HG02763 (cell line): ENCODE data around the gene DYNLT1.
"Not testable (repeated sequence)": the region's sequence is repeated elsewhere in the genome, so short reads cannot be mapped to it uniquely, and the experiment has no call there.

Experiments
- ATAC-seq: cut with Tn5 transposase; IDR thresholded peaks from one replicate; pipeline ENCODE4 v1.9.1; 2021; ENCODE audit warnings: mild to moderate bottlenecking, moderate library complexity; ENCODE audit not compliant: unreplicated experiment

Gene DYNLT1

DNA sequence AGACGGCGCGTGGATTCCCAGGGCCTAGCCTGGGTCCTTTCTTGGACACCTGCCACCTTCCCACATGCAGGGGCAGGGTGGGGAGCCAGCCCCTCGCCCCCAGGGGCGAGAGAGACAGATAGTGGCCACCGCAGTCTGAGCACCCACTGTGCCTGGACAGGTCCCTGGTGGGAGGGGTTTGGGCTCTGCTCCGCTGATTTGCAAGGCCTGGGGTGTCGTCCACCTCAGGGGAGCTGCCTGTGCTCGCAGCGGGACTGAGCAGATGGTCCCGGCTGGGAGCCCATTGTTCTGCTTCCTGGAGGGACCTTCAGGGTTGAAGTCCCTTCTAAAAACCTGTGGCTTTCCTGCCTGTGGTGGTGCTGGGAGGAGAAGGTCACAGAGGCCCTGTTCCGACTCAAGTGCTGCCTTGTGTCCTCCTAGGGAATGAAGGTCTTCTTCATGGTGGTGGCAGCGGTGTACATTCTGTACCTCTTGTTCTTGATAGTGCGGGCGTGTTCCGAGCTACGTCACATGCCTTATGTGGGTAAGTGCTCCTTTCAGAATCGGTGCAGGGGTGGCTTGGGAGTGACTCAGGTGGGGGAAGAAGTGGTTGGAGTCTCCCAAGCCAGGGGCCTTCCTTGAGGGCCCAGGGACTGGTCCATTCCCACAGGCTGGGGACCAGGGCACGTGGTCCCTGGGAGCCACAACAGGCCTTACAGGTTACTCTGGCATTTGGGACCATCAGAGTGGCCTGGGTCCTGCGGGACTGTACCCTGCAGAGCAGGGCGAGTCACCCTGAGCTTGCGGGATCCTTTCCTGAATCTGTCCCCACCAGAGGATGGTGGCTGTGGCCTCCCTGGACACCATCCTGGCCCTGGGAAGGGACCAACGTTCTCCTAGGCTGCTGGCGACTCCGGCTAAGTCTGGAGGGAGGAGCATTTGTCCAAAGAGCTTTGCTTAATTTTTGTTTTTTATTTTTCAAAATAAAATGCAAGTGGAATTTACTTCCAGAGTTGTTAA is 19.6 kb downstream of the DYNLT1 start:
- ATAC-seq, result no peak

DNA sequence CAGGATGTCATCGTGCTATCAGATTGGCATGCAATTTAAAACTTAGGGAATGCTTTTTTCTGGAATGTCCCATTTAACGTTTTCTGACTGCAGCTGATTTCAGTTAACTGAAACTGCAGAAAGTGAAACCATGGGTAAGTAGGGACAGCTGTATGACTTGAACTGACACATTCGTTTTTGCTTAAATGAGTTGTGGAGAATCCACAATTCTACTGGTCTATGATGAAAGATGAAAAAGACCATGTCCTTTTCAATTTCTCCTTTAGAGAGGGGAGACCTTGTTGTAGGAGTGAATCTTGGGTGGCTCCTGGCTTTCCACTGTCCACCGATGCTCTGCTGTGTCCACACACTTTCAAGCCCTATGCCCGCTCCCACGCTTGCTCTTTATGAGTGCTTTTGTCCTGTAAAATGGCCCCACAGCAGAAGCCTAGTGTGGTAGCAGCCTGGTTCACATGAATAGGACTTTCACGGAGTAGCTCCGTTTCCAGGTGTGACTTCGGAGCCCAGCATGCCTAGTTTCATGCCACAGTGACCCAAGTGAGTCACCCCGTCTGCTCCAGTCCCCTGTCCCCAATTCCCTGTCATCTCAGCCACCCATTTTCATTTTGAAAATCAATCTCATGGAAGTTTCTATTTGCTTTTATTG is 21.9 kb downstream of the DYNLT1 start:
- ATAC-seq, result no peak

DNA sequence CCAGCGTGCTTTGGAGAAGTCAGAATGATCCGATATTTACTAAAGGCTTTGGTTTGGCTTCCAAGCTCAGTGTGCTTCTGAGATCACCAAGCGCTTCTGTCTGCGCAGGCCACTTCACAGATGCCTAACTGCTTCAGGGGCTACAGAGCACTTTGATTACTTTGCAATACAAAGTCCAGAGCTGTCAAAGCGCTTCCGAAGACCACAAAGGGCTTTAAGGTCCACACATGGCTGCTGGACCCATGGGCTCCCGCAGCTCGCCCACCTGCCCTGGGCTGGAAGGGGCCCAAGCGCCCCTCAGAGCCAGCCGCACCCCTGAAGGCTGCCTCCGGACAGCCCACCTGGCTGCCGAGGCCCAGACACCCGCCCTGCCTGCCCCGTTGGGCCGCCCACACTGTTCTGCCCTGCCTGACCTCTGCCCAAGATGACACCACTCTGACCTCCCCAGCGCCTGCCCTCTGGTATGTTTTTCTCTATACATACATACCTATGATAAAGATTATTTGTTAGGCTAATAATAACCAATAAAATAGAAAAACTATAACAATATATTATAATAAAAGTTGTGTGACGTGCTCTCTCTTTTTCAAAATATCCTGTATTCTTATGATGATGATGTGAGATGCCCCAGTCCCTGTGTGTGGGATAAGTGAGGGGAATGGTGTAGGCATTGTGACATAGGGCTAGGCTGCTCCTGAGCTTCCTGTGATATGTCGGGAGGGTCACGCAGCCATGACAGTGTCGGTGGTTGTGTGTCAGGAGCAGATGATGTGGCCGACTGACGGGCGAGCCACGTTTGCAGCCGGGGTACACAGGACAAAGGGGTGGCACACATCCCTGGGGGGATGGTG is 22.6 kb downstream of the DYNLT1 start:
- ATAC-seq, result no peak

DNA sequence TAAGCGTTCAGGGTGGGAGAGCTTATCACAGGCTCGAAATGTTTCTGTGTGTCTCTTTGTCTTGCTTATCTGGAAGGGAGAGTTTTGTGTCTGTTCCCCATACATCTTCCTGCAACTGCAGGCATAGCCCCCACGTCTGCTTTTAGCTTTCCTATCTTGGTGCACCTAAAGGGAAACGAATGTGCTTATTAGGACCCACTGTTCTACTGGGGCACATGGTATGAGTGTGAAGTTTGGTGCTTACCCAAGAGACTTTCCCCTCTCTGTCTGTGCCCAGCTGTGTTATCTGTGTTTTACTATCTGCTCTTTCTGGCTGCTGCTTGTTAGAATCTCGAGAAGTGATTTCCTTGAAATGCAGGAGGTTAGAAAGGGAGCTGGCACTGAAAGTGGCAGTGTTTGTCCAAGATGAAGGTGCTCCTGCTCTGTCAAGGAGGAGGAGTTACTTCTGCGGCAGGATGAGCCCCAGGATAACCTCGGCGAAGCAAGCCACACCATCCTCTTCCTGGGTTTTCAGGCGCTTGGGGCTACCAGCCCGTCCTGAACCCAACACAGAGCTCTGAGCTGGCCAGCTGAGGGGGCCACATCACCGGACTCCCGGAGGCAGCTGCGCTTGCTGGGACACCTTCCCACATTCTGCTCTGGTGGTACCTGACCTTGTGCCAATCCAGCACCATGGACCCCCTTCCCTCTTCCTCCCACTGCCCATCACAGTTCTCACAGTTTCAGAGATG is 23.4 kb downstream of the DYNLT1 start:
- no peak for ATAC-seq

DNA sequence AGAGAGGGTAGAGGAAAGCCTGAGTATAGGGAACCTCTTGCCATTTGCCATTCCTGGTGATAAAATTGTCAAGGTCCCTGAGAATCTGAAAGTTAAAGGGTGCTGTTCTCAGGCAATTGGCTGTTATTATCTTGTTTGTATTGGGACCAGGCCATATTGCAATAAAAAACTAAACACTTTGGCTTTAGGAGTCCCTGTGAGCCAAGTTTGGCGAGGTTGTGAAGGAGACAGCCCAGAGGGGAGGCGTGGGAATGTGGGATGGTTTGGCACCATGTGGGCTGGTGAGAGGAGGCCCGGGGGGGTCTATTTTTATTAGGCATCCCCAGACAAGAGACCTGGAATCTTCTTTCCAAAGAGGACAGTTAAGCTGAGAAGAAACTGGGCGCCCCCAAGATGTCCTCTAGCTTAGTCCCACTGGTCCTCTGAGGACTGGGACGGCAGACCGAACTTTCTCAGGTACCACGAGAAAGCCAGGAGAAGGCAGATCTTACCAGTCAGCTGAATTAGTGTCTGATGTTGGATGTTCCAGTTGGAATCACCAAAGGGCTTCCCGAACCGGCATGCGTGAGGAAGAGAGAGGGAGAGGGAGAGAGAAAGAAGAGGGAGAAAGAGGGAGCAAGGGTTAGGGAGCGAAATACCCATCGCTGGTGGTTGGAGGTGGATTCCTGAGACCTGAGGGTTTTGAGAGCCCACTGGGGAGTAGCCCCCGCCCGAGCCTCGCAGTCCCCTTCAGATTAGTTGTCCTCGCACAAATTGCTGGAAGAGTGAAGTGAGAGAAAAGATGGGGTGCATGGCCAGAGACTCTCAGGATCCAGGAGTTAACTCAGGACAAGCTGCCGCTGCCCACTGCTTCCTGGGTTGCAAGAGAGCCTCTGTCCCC is 24.4 kb downstream of the DYNLT1 start:
- no peak for ATAC-seq

DNA sequence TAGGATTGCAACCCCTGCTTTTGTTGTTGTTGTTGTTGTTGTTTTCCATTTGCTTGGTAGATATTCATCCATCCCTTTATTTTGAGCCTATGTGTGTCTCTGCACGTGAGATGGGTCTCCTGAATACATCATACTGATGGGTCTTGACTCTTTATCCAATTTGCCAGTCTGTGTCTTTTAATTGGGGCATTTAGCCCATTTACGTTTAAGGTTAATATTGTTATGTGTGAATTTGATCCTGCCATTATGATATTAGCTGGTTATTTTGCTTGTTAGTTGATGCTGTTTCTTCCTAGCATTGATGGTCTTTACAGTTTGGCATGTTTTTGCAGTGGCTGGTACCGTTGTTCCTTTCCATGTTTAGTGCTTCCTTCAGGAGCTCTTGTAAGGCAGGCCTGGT is 26.3 kb downstream of the DYNLT1 start:
- not testable (repeated sequence) for ATAC-seq

DNA sequence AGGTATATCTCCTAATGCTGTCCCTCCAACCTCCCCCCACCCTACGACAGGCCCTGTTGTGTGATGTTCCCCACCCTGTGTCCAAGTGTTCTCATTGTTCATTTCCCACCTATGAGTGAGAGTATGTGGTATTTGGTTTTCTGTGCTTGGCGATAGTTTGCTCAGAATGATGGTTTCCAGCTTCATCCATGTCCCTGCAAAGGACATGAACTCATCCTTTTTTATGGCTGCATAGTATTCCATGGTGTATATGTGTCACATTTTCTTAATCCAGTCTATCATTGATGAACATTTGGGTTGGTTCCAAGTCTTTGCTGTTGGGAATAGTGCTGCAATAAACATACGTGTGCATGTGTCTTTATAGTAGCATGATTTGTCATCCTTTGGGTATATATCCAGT is 29.9 kb downstream of the DYNLT1 start:
- not testable (repeated sequence) for ATAC-seq

DNA sequence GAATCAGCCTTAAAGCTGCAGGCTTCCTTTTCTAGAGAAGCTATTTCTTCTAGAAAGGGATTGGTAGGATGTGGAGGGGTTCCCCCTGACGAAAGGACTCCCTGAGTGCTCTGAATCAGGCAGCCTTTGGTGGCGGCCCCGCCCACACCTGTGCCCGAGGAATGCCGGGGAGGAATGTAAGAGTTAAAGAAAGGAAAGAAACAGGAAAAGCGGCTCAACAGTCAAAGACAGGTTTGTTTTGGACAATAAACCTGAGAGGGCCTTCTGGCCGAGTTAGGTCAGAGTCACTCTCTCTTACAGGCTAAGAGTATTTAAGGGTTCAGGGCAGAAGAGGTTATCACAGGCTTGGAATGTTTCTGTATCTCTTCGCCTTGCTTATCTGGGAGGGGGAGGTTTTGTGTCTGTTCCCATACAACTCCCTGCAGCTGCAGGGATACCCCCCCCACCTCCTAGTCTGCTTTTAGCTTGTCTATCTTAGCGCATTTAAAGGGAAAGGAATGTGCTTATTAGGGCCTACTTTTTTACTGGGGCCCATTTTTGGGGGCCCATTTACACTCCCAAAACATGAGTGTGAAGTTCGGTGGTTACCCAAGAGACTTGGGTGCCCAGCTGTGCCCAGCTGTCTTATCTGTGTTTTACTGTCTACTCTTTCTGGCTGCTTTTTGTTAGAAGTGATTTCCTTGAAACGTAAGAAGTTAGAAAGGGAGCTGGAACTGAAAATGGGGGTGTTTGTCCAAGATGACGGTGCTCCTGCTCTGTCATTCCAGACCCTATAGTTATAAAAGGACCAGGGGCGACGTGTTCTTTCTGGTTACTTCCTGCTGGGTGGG is 32.8 kb downstream of the DYNLT1 start:
- no peak for ATAC-seq

DNA sequence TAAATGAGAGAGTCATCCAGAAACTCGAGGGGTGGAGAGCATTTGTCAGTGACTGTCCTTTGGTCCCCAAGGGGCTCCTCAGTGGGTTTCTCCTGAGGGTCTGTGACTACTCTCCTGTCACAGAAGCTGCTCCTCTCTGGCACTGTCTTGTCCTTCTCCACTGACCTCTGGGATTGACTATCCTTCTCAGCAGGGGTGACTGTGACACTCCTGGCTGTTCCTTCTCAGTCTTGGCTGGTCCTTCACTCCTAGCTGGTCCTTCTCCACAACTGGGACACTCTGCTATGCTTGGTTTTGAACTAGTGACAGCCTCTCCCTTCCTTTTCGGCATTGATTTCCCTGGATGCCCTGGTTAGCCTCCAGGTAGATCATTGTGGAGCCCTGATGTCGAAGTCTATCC is 33.5 kb downstream of the DYNLT1 start:
- ATAC-seq, result no peak

DNA sequence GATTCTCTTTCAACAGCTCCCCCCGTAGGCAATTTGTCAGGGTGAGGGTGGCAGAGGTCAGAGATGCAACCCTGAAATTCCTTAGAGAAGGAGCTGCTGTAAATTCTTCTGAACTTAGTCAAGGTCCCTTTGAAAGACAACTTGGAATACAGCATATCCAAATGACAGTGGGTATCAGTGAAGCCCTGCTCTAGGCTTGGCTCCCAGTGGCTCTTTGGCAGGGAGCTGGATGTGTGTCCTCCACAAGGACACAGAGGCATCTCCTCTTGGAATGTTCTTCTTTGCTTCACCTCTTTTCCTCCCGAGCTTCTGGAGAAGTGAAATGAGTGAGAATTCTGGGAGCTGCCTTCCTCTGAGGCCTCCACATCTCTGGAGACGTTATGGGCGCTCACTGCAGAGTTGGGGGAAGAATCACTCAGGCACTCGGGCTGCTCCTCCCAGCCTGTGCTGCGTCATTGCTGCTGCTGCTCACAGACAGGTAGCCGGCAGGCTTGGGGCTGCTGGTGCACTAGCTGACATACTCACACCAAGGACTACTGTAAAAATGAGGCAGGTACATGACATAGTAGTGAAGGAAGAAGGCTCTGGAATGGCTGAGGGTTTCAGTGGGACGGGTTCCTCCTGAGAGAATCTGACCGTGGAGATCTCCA is 34.1 kb downstream of the DYNLT1 start:
- no peak for ATAC-seq

DNA sequence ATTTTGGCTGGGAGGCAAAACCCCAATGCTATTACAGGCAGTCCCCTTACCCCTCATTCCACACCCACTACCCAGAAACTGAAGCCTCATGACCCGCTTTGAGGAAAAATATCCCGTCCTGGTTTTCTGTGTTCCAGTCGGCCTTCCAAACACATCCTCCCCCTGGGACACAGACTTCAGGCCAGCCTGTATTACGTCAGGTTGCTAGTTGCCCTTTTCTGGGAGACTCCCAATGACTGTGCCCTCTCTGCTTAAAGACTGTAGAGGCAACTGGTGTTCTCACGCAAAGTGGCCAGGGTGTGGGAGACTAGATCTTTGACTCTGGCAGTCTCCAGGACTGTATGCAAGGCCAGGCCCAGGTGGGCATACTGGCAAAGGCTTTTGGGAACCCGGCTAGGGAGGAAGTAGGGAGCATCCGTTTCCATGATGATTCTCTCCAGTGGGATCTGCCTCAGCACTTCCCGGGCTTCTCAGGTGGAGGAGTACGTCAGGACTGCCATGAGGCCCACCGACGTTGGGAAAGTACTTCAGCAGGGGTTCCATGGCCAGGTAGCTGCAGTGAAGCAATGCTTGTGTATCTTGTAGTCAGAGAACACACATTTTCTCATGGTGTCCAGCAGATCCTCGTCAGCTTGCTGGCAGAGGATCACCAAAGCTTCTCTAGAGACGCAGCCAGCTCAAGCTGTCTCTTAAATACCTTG is 34.9 kb downstream of the DYNLT1 start:
- no peak for ATAC-seq

DNA sequence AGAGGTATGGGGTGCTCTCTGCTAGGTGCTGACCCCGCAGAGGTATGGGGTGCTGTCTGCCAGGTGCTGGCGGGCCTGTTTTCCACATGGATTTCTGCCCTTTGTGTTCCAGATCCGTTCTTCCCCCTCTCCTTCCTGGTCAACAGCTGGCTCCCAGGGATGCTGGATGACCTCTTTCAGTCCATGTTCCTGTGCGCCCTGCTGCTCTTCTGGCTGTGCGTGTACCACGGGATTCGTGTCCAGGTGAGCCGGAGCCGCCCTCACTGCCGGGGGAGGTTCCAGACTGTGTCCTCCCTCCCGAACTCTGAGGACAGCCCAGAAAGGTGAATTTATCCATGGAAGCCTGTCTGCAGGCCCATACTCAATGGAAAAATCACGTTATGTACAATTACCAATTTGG is 36.3 kb downstream of the DYNLT1 start:
- ATAC-seq, result no peak

DNA sequence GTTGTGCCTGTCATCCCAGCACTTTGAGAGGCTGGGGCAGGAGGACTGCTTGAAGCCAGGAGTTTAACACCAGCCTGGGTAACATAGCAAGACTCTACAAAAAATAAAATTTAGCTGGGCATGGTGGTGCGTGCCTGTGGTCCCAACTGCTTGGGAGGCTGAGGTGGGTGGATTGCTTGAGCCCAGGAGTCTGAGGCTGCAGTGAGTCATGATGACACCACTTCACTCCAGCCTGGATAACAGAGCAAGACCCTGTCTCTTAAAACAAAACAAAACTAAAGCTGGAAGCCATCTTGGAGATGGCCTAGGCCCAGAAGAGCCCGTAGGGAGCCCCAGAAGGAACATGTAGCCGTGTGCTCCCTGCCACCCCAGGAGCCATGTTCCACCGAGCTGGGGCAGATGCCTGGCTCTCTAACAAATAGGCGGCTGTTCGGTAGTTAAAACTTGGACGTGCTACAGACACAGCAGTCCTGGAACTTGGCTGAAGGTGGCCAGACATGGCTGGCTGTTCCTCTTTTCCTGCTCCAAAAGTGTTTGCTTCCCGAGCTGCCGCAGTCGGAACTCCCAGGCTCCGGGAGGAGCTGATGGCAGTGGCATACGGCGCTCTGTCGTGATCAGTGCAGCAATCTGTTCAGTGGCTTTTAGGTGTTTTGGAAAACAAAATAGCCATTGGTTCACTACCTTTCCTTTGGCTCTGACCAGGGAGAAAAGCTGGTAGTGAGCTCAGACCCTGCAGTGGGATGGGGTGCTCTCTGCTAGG is 37.0 kb downstream of the DYNLT1 start:
- ATAC-seq, result no peak

DNA sequence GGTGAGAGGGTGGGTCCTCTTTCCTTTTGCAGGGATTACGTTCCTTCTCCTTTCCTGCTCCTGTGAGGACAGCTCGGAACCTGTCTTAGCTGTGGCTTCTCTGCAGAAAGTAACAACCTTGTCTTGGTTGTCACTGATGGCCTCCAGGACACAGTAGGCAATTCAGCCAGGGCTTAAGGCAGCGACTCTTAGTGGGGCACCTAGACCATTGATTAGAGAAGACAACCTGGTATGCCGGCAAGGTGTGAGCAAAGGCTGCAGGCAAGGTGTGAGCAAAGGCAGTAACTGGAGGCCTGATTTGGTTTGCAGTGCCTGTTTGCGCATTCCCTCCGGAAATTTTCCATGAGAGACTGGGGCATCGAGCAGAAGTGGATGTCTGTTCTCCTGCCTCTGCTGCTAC is 37.6 kb downstream of the DYNLT1 start:
- ATAC-seq, result no peak

DNA sequence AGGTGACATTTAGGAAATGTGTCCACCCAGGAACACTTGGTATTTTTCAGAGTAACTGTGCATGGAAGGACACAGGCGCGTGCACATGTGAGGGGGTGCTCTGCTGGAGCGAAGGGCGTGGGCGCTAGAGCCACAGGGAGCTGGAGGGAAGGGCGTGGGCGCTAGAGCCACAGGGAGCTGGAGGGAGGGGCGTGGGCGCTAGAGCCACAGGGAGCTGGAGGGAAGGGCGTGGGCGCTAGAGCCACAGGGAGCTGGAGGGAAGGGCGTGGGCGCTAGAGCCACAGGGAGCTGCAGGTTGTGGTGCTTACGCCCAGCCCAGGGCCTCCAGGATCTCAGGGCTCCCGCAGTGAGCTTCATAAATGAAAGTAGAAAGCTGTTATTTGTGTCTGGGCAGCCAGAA is 38.5 kb downstream of the DYNLT1 start:
- ATAC-seq, result not testable (repeated sequence)

DNA sequence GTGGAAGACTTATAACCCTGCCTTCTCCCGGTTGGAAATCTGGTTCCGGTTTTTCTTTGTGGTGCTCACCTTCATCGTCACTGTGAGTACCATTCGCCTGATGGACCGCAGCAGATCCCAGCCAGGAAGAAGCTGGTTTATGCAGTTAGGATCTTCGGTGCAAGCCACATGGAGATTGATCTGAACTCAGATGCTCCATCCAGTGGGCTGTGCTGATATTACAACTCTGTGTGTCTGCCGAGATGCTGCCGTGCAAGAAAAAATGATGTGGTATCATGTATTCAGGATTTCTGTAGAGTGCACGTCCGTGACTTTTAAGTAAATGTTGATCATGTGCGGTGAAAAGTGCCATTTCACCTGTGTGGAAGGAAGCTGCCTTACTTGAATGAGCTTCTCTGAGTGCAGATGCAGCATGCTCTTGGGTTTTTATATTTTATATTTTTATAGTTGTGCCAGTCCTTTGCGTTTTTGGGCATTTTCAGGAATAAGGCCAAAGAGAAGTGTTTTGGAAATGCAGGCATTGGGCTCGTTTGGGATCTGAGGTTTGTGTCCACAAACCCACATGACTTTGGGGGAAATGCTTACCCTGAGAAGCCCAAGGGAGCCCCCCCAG is 39.2 kb downstream of the DYNLT1 start:
- no peak for ATAC-seq

DNA sequence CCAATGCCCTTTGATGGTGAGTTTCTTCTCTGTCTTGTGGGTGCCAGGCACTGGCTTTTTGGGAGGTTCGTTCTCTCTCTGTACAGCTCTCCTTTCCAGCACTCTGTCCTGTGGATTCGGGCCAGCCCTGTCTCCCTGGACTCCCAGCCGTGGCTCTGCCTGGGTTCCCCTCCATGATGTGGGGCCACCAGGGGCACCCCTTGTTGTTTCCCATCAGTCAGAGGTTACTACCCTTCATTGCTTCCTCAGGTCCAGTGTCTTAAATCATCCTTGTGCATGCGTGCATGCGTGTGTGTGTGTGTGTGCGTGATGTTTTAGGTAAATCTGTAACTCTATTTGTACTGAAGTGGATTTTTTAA is 40.5 kb downstream of the DYNLT1 start:
- ATAC-seq, result no peak
